NB4 (cell line): ENCODE measurements around the gene ARHGDIB.

Experiments used
- MYC ChIP-seq: IDR thresholded peaks from 2 replicates; pipeline ENCODE4 v1.6.1; 2011; ENCODE audit warnings: low read depth, low read length
- POLR2A ChIP-seq: IDR thresholded peaks from 2 replicates; pipeline ENCODE4 v1.6.1; 2011; ENCODE audit warnings: mild to moderate bottlenecking; ENCODE audit not compliant: insufficient read length; ENCODE audit errors: extremely low read depth
- TF ChIP-seq, protein P1 (sequence below): IDR thresholded peaks from one replicate; pipeline ENCODE4 v1.5.1; 2012; ENCODE audit warnings: low read depth, low read length
- TF ChIP-seq, protein P2 (sequence below): IDR thresholded peaks from 2 replicates; pipeline ENCODE4 v1.6.1; 2011; ENCODE audit warnings: low read depth, low read length

DNA sequence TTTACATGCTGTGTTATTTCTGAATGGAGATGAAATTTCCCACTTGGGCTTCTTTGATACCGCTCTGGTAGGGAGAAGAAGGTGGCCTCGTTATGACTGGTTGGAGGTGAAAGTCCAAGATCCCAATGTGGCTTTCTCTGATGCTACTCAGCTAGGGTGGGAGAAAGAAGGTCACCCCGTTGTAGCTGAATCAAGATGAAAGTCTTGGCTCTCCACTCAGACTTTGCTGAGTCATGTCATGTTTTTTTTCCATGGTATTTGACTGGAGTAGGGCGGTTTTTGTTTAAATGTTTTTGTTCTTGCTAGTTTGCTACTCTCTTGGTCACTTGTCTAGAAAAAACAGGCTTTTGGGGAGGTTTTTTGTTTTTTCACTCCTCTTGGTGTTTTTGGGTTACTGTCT lies 9.1 kb upstream of the ARHGDIB start:
- TF ChIP-seq, protein P1, sequence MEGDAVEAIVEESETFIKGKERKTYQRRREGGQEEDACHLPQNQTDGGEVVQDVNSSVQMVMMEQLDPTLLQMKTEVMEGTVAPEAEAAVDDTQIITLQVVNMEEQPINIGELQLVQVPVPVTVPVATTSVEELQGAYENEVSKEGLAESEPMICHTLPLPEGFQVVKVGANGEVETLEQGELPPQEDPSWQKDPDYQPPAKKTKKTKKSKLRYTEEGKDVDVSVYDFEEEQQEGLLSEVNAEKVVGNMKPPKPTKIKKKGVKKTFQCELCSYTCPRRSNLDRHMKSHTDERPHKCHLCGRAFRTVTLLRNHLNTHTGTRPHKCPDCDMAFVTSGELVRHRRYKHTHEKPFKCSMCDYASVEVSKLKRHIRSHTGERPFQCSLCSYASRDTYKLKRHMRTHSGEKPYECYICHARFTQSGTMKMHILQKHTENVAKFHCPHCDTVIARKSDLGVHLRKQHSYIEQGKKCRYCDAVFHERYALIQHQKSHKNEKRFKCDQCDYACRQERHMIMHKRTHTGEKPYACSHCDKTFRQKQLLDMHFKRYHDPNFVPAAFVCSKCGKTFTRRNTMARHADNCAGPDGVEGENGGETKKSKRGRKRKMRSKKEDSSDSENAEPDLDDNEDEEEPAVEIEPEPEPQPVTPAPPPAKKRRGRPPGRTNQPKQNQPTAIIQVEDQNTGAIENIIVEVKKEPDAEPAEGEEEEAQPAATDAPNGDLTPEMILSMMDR: no peak
- TF ChIP-seq POLR2A (no peak), MYC (no peak)
- TF ChIP-seq, protein P2, sequence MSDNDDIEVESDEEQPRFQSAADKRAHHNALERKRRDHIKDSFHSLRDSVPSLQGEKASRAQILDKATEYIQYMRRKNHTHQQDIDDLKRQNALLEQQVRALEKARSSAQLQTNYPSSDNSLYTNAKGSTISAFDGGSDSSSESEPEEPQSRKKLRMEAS: no peak
